HEK293 (cell line): ENCODE measurements around the gene GBP1.
"Not testable (repeated sequence)": the region's sequence is repeated elsewhere in the genome, so short reads cannot be mapped to it uniquely, and the experiment has no call there.

Source experiments
- CTCF ChIA-PET: fragments of 350-600 bp; formaldehyde crosslinking; extraction: SDS; loops from one replicate; lab custom pipeline; 2021; ENCODE audit warnings: antibody characterized with exemption; lab: Yijun Ruan, JAX
- POLR2A ChIA-PET: fragments of 300-600 bp; formaldehyde crosslinking; extraction: SDS; loops from one replicate; lab custom pipeline; 2020; ENCODE audit warnings: antibody characterized with exemption, inconsistent platforms; lab: Yijun Ruan, JAX
- H3K27ac ChIP-seq: fragments of 200-500 bp; sonication (Bioruptor generic); 2 replicates; pipeline ENCODE4 v1.5.1; 2014; ENCODE audit warnings: low read depth, low read length, control low read depth, inconsistent platforms; ENCODE audit errors: extremely low read depth
- H3K36me3 ChIP-seq, 2 experiments: fragments of 200-500 bp in 1 of 2; sonication (Bioruptor generic) in 1 of 2; 1 replicate in 1 of 2; 2 replicates in 1 of 2; pipeline ENCODE4 v1.5.1; 2014 to 2017; ENCODE audit warnings: inconsistent platforms in 2 of 2, low read length in 2 of 2; ENCODE audit not compliant: control insufficient read depth in 2 of 2, insufficient read depth in 1 of 2
- H3K4me1 ChIP-seq: fragments of 200-500 bp; sonication (Bioruptor generic); 2 replicates; pipeline ENCODE4 v1.5.1; 2014; ENCODE audit warnings: mild to moderate bottlenecking, low read length, inconsistent platforms; ENCODE audit not compliant: control insufficient read depth, insufficient read depth
- H3K4me3 ChIP-seq: 2 replicates; pipeline ENCODE4 v1.5.1; 2011; ENCODE audit warnings: low read depth, mild to moderate bottlenecking, control low read depth, low read length, moderate library complexity
- H3K9me3 ChIP-seq: fragments of 200-500 bp; sonication (Bioruptor generic); 2 replicates; pipeline ENCODE4 v1.5.1; 2014; ENCODE audit warnings: low read depth, low read length, inconsistent platforms; ENCODE audit not compliant: control insufficient read depth, insufficient read depth
- FEZF1 ChIP-seq: fragments of 450-650 bp; formaldehyde crosslinking; IDR thresholded peaks from 2 replicates; pipeline ENCODE4 v1.5.1; 2016; ENCODE audit warnings: missing biosample characterization, missing genetic modification characterization
- MZF1 ChIP-seq: fragments of 450-650 bp; formaldehyde crosslinking; IDR thresholded peaks from 2 replicates; pipeline ENCODE4 v1.5.1; 2017; ENCODE audit warnings: missing biosample characterization, missing genetic modification characterization, borderline replicate concordance
- OVOL3 ChIP-seq: fragments of 450-650 bp; formaldehyde crosslinking; IDR thresholded peaks from 2 replicates; pipeline ENCODE4 v1.5.1; 2016; ENCODE audit warnings: missing biosample characterization, missing genetic modification characterization
- REPIN1 ChIP-seq: fragments of 450-650 bp; formaldehyde crosslinking; IDR thresholded peaks from 2 replicates; pipeline ENCODE4 v1.5.1; 2017; ENCODE audit warnings: missing biosample characterization, missing genetic modification characterization, low read depth
- ZNF148 ChIP-seq: fragments of 450-650 bp; formaldehyde crosslinking; IDR thresholded peaks from 2 replicates; pipeline ENCODE4 v1.5.0; 2017; ENCODE audit warnings: missing biosample characterization, missing genetic modification characterization, borderline replicate concordance
- ZNF2 ChIP-seq: fragments of 450-650 bp; formaldehyde crosslinking; IDR thresholded peaks from 2 replicates; pipeline ENCODE4 v1.5.1; 2016; ENCODE audit warnings: missing biosample characterization, missing genetic modification characterization
- ZNF292 ChIP-seq: fragments of 450-650 bp; formaldehyde crosslinking; IDR thresholded peaks from 2 replicates; pipeline ENCODE4 v1.5.1; 2016; ENCODE audit warnings: low read depth, missing biosample characterization, missing genetic modification characterization, borderline replicate concordance
- ZNF324 ChIP-seq: fragments of 450-650 bp; formaldehyde crosslinking; IDR thresholded peaks from 2 replicates; pipeline ENCODE4 v1.5.1; 2016; ENCODE audit warnings: missing biosample characterization, missing genetic modification characterization
- ZNF398 ChIP-seq: fragments of 450-650 bp; formaldehyde crosslinking; IDR thresholded peaks from 2 replicates; pipeline ENCODE4 v1.5.1; 2017; ENCODE audit warnings: missing biosample characterization, missing genetic modification characterization
- ZNF48 ChIP-seq: fragments of 450-650 bp; formaldehyde crosslinking; IDR thresholded peaks from 2 replicates; pipeline ENCODE4 v1.5.1; 2016; ENCODE audit warnings: missing biosample characterization, missing genetic modification characterization
- ZNF707 ChIP-seq: fragments of 450-650 bp; formaldehyde crosslinking; IDR thresholded peaks from 2 replicates; pipeline ENCODE4 v1.5.1; 2016; ENCODE audit warnings: missing biosample characterization, missing genetic modification characterization
- TF ChIP-seq, protein P1 (sequence below): fragments of 450-650 bp; formaldehyde crosslinking; IDR thresholded peaks from 2 replicates; pipeline ENCODE4 v1.5.1; 2017; ENCODE audit warnings: missing biosample characterization, missing genetic modification characterization

Gene GBP1

GRCh38 chr1:89037186-89037585 is 27.8 kb downstream of the GBP1 start (continued):
- no peak for TF ChIP-seq ZNF398 (tag by site-specific recombination)
- no peak for TF ChIP-seq MZF1 (tag by site-specific recombination)
- no peak for TF ChIP-seq ZNF324 (tag by site-specific recombination)
- no peak for TF ChIP-seq ZNF148
- no peak for TF ChIP-seq ZNF292 (tag by site-specific recombination)
- TF ChIP-seq, protein P1, sequence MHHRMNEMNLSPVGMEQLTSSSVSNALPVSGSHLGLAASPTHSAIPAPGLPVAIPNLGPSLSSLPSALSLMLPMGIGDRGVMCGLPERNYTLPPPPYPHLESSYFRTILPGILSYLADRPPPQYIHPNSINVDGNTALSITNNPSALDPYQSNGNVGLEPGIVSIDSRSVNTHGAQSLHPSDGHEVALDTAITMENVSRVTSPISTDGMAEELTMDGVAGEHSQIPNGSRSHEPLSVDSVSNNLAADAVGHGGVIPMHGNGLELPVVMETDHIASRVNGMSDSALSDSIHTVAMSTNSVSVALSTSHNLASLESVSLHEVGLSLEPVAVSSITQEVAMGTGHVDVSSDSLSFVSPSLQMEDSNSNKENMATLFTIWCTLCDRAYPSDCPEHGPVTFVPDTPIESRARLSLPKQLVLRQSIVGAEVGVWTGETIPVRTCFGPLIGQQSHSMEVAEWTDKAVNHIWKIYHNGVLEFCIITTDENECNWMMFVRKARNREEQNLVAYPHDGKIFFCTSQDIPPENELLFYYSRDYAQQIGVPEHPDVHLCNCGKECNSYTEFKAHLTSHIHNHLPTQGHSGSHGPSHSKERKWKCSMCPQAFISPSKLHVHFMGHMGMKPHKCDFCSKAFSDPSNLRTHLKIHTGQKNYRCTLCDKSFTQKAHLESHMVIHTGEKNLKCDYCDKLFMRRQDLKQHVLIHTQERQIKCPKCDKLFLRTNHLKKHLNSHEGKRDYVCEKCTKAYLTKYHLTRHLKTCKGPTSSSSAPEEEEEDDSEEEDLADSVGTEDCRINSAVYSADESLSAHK (tag by site-specific recombination), result no peak
- TF ChIP-seq ZNF2 (tag by site-specific recombination), result no peak
- no peak for TF ChIP-seq ZNF707 (tag by site-specific recombination)
- TF ChIP-seq, all 188 proteins: peak for 0

DNA sequence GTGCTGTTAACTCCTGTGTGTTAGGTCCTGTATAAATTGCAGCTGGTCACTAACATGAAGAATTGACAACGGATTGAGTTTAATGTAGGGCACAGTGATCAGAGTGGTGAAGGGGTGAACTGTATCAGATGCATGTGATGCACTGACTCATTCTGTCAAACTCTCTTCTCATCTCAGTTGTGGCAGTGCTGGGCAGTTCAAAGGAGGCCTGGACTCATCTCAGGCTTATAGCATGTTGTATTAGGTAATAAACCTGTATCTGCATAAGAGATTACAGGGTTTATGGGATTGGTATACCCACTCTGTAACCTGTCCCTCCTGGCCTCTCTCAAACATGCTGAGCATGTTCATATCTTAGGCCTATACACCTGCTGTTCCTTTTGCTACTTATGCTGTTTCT is 29.9 kb downstream of the GBP1 start:
- CTCF ChIA-PET, result no interaction called here
- TF ChIP-seq ZNF48 (no peak), REPIN1 (no peak), OVOL3 (tag by site-specific recombination) (no peak), FEZF1 (no peak)
- TF ChIP-seq, all 188 proteins: peak for 0
- POLR2A ChIA-PET, result no interaction called here

DNA sequence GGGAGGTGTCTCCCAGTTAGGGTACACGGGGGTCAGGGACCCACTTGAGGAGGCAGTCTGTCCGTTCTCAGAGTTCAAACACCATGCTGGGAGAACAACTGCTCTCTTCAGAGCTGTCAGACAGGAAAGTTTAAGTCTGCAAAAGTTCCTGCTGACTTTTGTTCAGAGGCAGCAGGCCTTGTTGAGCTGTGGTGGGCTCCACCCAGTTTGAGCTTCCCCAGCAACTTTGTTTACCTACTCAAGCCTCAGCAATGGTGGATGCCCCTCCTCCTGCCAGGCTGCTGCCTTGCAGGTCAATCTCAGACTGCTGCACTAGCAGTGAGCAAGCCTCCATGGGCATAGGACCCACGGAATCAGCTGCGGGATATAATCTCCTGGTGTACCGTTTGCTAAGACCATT is 31.0 kb downstream of the GBP1 start:
- H3K9me3 ChIP-seq, H3K27ac ChIP-seq, H3K4me1 ChIP-seq, POLR2A ChIA-PET, H3K4me3 ChIP-seq, H3K36me3 ChIP-seq, CTCF ChIA-PET: not testable (repeated sequence)

More for the DNA sequence above, 29.9 kb downstream of the GBP1 start:
- H3K4me3 ChIP-seq, result no peak overlapping the region
- no peaks in the 10 kb centered on the region for H3K36me3 ChIP-seq
- no peaks in the 10 kb centered on the region for H3K9me3 ChIP-seq
- no peaks in the 10 kb centered on the region for H3K4me1 ChIP-seq
- H3K27ac ChIP-seq, result no peak overlapping the region

DNA sequence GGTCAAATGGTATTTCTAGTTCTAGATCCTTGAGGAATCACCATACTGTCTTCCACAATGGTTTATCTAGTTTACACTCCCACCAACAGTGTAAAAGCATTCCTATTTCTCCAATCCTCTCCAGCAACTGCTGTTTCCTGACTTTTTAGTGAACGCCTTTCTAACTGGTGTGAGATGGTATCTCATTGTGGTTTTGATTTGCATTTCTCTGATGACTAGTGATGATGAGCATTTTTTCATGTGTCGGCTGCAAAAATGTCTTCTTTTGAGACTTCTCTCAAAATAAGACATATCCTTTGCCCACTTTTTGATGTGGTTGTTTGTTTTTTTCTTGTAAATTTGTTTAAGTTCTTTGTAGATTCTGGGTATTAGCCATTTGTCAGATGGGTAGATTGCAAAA is 36.0 kb downstream of the GBP1 start:
- H3K27ac ChIP-seq, CTCF ChIA-PET, H3K4me3 ChIP-seq, H3K4me1 ChIP-seq, POLR2A ChIA-PET, H3K36me3 ChIP-seq, H3K9me3 ChIP-seq: not testable (repeated sequence)
